AG09319 (cell line): ENCODE measurements around the gene WRNIP1.

Source experiments
- DNase-seq: peaks from one replicate; pipeline ENCODE4 v3.0.0-alpha.2; 2010; ENCODE audit warnings: low read depth; ENCODE audit errors: extremely low read depth
- CTCF ChIP-seq: IDR thresholded peaks from 2 replicates; pipeline ENCODE4 v1.5.1; 2011; ENCODE audit warnings: low read depth, mild to moderate bottlenecking, inconsistent platforms, low read length, moderate library complexity

The WRNIP1 gene

GRCh38 chr6:2768696-2769095 is 3.5 kb downstream of the WRNIP1 start:
- DNase-seq, result no peak
- TF ChIP-seq CTCF, result no peak

GRCh38 chr6:2770171-2770570 is 5.0 kb downstream of the WRNIP1 start:
- no peak for TF ChIP-seq CTCF
- no peak for DNase-seq

- no peak for TF ChIP-seq CTCF
- DNase-seq, result no peak
Measured at GRCh38 chr6:2771079-2771478, 5.9 kb downstream of the WRNIP1 start.

- TF ChIP-seq CTCF, result no peak
Measured at GRCh38 chr6:2772840-2773239, 7.6 kb downstream of the WRNIP1 start.

GRCh38 chr6:2773449-2773848 is 8.3 kb downstream of the WRNIP1 start:
- DNase-seq, result no peak
- TF ChIP-seq CTCF, result no peak

More at GRCh38 chr6:2772840-2773239, 7.6 kb downstream of the WRNIP1 start:
- DNase-seq, result no peak

GRCh38 chr6:2775003-2775402 is 9.8 kb downstream of the WRNIP1 start:
- no peak for DNase-seq
- no peak for TF ChIP-seq CTCF

GRCh38 chr6:2777249-2777648 is 12.1 kb downstream of the WRNIP1 start:
- DNase-seq, result no peak
- TF ChIP-seq CTCF, result no peak
